NT2/D1 (cell line): ENCODE measurements around the gene UBE2L5.

Experiments used
- DNase-seq: peaks from one replicate; pipeline ENCODE4 v3.0.0-alpha.2; 2011; ENCODE audit warnings: low read depth, low spot score
- H3K27me3 ChIP-seq: 2 replicates; pipeline ENCODE4 v1.6.0; 2011; ENCODE audit warnings: mild to moderate bottlenecking; ENCODE audit not compliant: insufficient read length, insufficient read depth
- H3K36me3 ChIP-seq: 2 replicates; pipeline ENCODE4 v1.6.1; 2011; ENCODE audit warnings: mild to moderate bottlenecking, low read length, mixed read lengths; ENCODE audit not compliant: insufficient read depth, insufficient read length
- H3K4me1 ChIP-seq: 2 replicates; pipeline ENCODE4 v1.5.1; 2011; ENCODE audit not compliant: insufficient read depth, insufficient read length
- H3K4me3 ChIP-seq: 2 replicates; pipeline ENCODE4 v1.5.1; 2011; ENCODE audit warnings: low read depth; ENCODE audit not compliant: insufficient read length
- H3K9ac ChIP-seq: 2 replicates; pipeline ENCODE4 v1.6.0; 2011; ENCODE audit warnings: low read depth; ENCODE audit not compliant: insufficient read length
- H3K9me3 ChIP-seq: 2 replicates; pipeline ENCODE4 v1.5.1; 2011; ENCODE audit warnings: mild to moderate bottlenecking, low read length; ENCODE audit not compliant: insufficient read depth
- SUZ12 ChIP-seq: IDR thresholded peaks from 2 replicates; pipeline ENCODE4 v1.6.1; 2011; ENCODE audit not compliant: insufficient read length, insufficient read depth; ENCODE audit errors: extremely low read depth
- YY1 ChIP-seq: IDR thresholded peaks from 2 replicates; pipeline ENCODE4 v1.6.1; 2011; ENCODE audit not compliant: insufficient read length, insufficient read depth
- ZNF274 ChIP-seq: IDR thresholded peaks from 2 replicates; pipeline ENCODE4 v1.6.1; 2011; ENCODE audit warnings: mild to moderate bottlenecking, low read depth, low read length

Gene UBE2L5

DNA sequence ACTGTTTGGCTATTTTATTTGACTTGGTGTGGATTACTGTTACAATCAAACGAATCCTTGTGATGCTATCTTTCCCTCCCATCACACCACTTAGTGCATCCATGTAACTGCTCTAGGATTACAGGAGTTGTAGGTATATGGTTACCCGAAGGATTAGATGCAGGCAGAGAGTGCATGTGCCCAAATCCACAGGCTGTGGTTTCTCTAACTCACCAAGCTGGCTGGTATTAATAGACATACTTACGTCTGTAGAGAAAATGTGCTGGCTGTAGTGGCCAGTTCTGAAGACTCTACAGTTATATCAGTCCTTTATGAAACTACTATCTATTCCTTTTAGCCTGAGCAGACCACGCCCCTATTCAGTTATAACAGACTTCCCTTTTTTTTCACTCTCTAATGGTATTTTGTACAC is 44.6 kb downstream of the UBE2L5 start:
- DNase-seq: no peak
- Histone ChIP-seq H3K27me3 (no peaks in the 10 kb centered on the region), H3K9me3 (no peaks in the 10 kb centered on the region), H3K9ac (peak overlapping the region; percentile 76), H3K4me1 (no peaks in the 10 kb centered on the region), H3K4me3 (no peak overlapping the region), H3K36me3 (peaks cover 24% of the 10 kb centered on the region)
- TF ChIP-seq ZNF274 (no peak), YY1 (no peak), SUZ12 (no peak)

- DNase-seq: no peak
- no peaks in the 10 kb centered on the region for H3K27me3 ChIP-seq
- H3K4me1 ChIP-seq: no peaks in the 10 kb centered on the region
- TF ChIP-seq SUZ12 (no peak), ZNF274 (no peak), YY1 (no peak)
- no peak overlapping the region for H3K9ac ChIP-seq
- no peaks in the 10 kb centered on the region for H3K36me3 ChIP-seq
- no peak overlapping the region for H3K4me3 ChIP-seq
- no peaks in the 10 kb centered on the region for H3K9me3 ChIP-seq
These were observed 51.4 kb downstream of the UBE2L5 start for GRCh38 chr13:30473675-30474074.

DNA sequence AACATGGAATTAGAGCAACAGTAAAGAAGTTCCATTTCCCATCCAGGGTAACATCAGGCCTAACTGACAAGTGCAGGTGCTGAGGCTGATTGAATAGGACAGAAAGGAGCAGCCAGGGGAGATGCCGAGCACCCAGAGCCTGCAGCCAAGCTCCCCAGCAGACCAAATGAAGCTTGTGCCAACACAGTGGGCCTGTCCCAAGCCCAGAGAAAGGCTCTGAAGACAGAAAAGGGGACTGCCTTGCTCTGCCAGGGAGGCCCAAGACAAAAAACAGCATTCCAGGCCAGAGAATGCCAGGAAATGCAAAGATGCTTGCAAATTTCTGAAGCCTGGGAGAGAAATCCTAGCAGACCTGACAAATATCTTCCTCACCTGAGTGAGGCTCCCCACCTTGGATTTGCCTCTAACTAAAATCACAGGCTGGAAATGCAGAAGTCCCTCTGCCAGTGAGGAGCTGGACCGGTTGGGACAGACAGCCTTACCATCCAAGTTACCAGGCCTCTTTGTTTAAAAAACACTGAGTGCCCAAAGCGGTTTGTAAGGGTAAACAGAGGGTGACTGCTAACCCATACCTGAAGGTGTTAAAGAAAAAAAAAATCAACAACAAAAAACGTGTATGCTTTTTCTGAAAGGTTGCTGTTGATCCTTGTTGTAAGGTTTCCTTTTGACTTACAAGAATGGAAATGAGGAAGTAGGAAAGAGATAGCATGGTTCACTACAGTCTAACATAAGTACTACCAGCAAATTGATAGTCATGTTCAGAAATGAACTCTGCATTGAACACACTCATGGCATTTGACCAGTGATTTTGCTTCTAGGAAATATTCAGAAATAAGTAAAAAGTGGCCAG is 55.3 kb downstream of the UBE2L5 start:
- no peaks in the 10 kb centered on the region for H3K27me3 ChIP-seq
- no peaks in the 10 kb centered on the region for H3K9me3 ChIP-seq
- H3K9ac ChIP-seq: no peak overlapping the region
- no peaks in the 10 kb centered on the region for H3K4me1 ChIP-seq
- no peak overlapping the region for H3K4me3 ChIP-seq
- DNase-seq: no peak
- no peaks in the 10 kb centered on the region for H3K36me3 ChIP-seq
- no peak for TF ChIP-seq SUZ12
- no peak for TF ChIP-seq YY1
- no peak for TF ChIP-seq ZNF274
